Right ventricle myocardium superior (tissue), 1 donor: ENCODE measurements around the gene LDAH. TPM values are rescaled to one million over a fixed set of nuclear protein-coding genes. Genes with fewer than 3 reads are reported as not detected.
"Not testable (repeated sequence)": the region's sequence is repeated elsewhere in the genome, so short reads cannot be mapped to it uniquely, and the experiment has no call there.

Experiments used
- ATAC-seq: fragments of 200-7000 bp; cut with Tn5 transposase; one replicate; pipeline ENCODE4 v1.9.1; 2020; ENCODE audit warnings: mild to moderate bottlenecking; ENCODE audit not compliant: poor library complexity
- DNase-seq: peaks from one replicate; pipeline ENCODE4 v3.0.0-alpha.2; 2020
- intact Hi-C: fragments of 100-400 bp; cut with DNase I; formaldehyde crosslinking; loops from one replicate; pipeline ENCODE4 v1.11.2; 2022
- total RNA-seq: library from RNA; stranded (reverse); fragmentation: NEBNext Ultra II Directional; extraction: Animal tissue kit (Norgen Biotek cat#: 25700); gene quantifications from one replicate; pipeline ENCODE4 v1.2.1, GENCODE V29; 2021
- donor health status: DM: no; HTN: yes; CAD: no; lungs with severe emphysema.

Gene LDAH
- total RNA-seq, 1 donor from 2014 or later, result 7.0 TPM

- ATAC-seq, result no peak
- DNase-seq, result no peak
- intact Hi-C loops, result no loop called here
Observed at GRCh38 chr2:20737505-20737904, 85.4 kb downstream of the LDAH start.

- DNase-seq (no peak), ATAC-seq (no peak)
- intact Hi-C loops, result no loop called here
Observed at GRCh38 chr2:20728114-20728758, 94.7 kb downstream of the LDAH start.

- no peak for ATAC-seq
- no peak for DNase-seq
- intact Hi-C loops, result no loop called here
Observed at GRCh38 chr2:20726913-20727312, 96.0 kb downstream of the LDAH start.

- ATAC-seq, result no peak
- intact Hi-C loops, result no loop called here
- DNase-seq, result no peak
Observed at GRCh38 chr2:20725782-20726181, 97.1 kb downstream of the LDAH start.

GRCh38 chr2:20724500-20725053 is 98.3 kb downstream of the LDAH start:
- intact Hi-C loops, result no loop called here
- DNase-seq (no peak), ATAC-seq (no peak)

- no peak for DNase-seq
- no peak for ATAC-seq
- intact Hi-C loops, result no loop called here
Observed at GRCh38 chr2:20723543-20723942, 99.4 kb downstream of the LDAH start.

GRCh38 chr2:20722592-20723240 is 100.2 kb downstream of the LDAH start:
- DNase-seq, result no peak
- no peak for ATAC-seq
- intact Hi-C loops, result no loop called here

GRCh38 chr2:20717641-20718040 is 105.3 kb downstream of the LDAH start:
- ATAC-seq (no peak), DNase-seq (no peak)
- intact Hi-C loops, result no loop called here

GRCh38 chr2:20716164-20716563 is 106.7 kb downstream of the LDAH start:
- DNase-seq, intact Hi-C loops, ATAC-seq: not testable (repeated sequence)

GRCh38 chr2:20714412-20714811 is 108.5 kb downstream of the LDAH start:
- intact Hi-C loops, ATAC-seq, DNase-seq: not testable (repeated sequence)

- not testable (repeated sequence) for ATAC-seq
Observed at GRCh38 chr2:20713585-20713984, 109.3 kb downstream of the LDAH start.

GRCh38 chr2:20711641-20712040 is 111.3 kb downstream of the LDAH start:
- ATAC-seq, intact Hi-C loops, DNase-seq: not testable (repeated sequence)

More at GRCh38 chr2:20713585-20713984, 109.3 kb downstream of the LDAH start:
- DNase-seq, intact Hi-C loops: not testable (repeated sequence)

GRCh38 chr2:20707601-20708000 is 115.3 kb downstream of the LDAH start:
- DNase-seq (no peak), ATAC-seq (no peak)
- intact Hi-C loops, result no loop called here

- ATAC-seq, result no peak
- no peak for DNase-seq
- intact Hi-C loops, result no loop called here
Observed at GRCh38 chr2:20706786-20707185, 116.1 kb downstream of the LDAH start.

- intact Hi-C loops, result no loop called here
- ATAC-seq (no peak), DNase-seq (no peak)
Observed at GRCh38 chr2:20706217-20706616, 116.7 kb downstream of the LDAH start.

- intact Hi-C loops, result no loop called here
- DNase-seq, result no peak
- no peak for ATAC-seq
Observed at GRCh38 chr2:20704886-20705285, 118.0 kb downstream of the LDAH start.

GRCh38 chr2:20702563-20702962 is 120.3 kb downstream of the LDAH start:
- intact Hi-C loops, result no loop called here
- no peak for ATAC-seq

GRCh38 chr2:20698916-20699613 is 123.8 kb downstream of the LDAH start:
- no peak for DNase-seq
- intact Hi-C loops, result no loop called here
- ATAC-seq, result no peak

More at GRCh38 chr2:20702563-20702962, 120.3 kb downstream of the LDAH start:
- DNase-seq, result no peak

GRCh38 chr2:20697322-20697934 is 125.5 kb downstream of the LDAH start:
- DNase-seq, result no peak
- intact Hi-C loops, result no loop called here
- no peak for ATAC-seq
